SKM-1 treated with dmso at 0.1 percent for 144 hours (cell line): Measurements from ENCODE around the gene BSPRY.
"Not testable (repeated sequence)": the region's sequence is repeated elsewhere in the genome, so short reads cannot be mapped to it uniquely, and the experiment has no call there.

Experiments
- DNase-seq: peaks from one replicate; lab custom pipeline; 2025; ENCODE audit not compliant: unreplicated experiment; lab: John Stamatoyannopoulos, UW

BSPRY gene

DNA sequence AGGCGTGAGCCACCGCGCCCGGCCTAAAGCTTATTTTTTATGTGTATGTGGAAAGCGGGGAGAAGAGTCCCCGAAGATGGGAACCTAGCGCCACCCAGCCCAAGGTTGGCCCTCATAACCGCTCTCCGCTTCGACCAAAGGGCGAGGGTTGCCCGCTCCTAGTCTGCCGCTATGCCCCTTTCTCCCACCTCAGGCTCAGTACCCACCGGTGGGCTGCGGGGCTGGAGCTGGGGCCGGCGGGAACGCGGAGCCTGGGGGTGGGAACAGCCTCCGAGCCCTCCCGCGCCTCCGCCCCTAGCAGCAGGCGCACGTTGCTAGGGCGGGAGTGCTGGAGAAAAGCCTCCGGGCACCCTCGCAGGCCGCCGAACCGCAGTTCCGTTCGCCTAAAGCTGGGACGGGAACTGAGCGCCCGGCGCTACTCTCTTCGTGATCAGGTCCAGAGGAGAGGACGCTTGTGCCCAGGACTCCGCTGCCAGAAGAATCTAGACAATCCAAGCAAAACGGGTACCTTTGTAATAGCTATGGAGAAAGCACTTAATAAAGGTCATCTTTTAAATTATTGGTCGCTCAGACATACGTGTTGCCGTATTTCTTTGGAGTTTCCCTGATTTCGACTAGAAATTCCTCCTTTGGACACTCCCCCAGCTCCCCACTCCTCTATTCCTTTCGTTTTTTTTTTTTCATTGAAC lies 9.2 kb upstream of the BSPRY start, which contains the start of gene WDR31:
Gene WDR31, minus strand, starts transcription at position 265 of the 689 bp plus-strand sequence. CDS start 8,253 bp downstream, outside the sequence.
- peak; percentile 48 for DNase-seq

GRCh38 chr9:113341712-113342410 lies 7.5 kb upstream of the BSPRY start:
- DNase-seq = no peak

DNA sequence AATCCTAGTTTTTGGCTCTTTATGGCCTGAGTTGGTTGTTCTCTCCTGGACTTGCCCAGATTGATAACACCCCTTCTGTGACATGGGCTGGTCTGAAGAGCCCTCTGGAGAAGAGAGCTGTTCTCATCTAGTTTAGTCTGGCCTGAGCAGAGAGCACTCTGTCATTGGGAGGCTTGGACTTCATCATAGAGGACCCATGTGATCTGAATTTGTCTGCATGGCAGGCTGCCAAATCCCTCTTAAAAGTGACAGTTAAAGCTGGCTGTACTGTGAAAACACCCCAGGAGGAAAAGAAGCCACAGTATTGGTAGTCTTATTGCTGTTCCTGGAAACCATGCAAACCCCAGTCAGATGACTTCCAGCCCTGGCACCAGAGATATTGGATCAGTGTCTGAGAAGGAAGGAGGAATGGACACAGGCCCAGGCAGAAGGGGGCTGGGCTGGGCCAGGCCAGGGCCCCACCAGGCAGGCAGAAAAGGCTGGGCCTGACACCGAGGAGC lies 5.6 kb upstream of the BSPRY start:
- DNase-seq = no peak

DNA sequence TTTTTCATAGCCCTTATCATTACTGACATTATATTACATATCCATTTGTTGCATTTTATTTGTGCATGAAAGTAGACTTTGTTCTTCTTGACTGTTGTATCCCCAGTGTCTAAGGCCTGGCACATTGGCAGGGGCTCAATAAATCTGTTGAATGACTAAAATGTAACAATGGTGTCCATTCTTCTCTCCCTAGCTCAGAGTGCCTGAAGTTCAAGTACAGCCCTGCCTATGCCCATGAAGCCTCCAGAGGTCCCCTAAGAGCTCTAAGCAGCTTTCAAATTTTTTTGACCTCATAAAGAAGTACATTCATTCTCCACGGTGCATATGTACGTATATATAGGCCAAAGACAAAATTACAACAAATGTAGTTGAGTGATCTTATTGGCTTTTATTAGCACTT lies 4.2 kb upstream of the BSPRY start:
- DNase-seq = no peak

GRCh38 chr9:113345671-113346070 lies 3.7 kb upstream of the BSPRY start:
- DNase-seq = no peak

GRCh38 chr9:113348437-113348836 lies 904 bp upstream of the BSPRY start:
- no peak for DNase-seq

GRCh38 chr9:113349066-113349444 lies 286 bp upstream of the BSPRY start:
- DNase-seq = no peak

DNA sequence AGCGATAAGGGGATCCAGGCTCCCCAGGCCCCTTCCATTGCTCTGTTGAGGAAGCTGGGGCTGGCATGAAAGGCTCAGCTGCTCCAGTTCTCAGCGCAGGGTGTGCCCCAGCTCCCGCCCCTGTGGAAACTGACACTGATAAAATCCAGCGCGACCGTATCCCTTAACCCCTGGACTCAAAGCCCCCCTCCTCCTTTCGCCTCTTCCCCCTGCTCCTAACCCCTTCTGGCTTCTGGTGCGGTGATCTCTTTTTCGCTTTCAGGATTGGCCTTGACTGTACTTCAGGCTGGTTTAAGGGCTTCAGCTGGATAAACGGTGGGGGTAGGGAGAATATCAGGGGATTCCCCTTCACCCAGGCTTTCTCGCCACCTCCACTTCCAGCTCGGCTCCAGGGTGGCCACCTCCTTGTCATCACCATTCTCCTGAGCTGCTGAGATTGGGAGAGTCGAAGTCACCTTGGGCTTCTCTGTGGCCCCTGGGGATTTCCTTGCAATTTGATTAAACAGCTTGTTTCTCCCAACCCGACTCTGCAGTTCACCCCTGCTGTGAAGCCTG lies 843 bp downstream of the BSPRY start:
- no peak for DNase-seq

GRCh38 chr9:113350937-113351336 lies 1.6 kb downstream of the BSPRY start:
- DNase-seq = peak; percentile 32

DNA sequence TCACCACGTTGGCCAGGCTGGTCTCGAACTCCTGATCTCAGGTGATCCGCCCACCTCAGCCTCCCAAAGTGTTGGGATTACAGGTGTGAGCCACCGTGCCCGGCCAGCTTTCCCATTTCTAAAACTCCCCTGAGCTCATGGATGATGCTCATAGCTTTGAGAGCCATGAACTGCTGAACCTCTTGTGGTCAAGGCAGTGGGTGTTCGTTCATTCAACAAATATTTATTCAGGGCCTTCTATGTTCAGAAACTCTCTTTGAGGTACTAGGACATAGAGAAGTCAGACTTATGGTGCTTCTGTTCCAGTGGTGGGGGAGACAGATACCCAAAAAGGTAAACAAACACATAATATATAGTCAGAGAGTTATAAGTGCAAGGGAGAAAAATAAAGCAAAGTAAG lies 2.7 kb downstream of the BSPRY start:
- DNase-seq = no peak

GRCh38 chr9:113352411-113352810 lies 3.1 kb downstream of the BSPRY start:
- no peak for DNase-seq

DNA sequence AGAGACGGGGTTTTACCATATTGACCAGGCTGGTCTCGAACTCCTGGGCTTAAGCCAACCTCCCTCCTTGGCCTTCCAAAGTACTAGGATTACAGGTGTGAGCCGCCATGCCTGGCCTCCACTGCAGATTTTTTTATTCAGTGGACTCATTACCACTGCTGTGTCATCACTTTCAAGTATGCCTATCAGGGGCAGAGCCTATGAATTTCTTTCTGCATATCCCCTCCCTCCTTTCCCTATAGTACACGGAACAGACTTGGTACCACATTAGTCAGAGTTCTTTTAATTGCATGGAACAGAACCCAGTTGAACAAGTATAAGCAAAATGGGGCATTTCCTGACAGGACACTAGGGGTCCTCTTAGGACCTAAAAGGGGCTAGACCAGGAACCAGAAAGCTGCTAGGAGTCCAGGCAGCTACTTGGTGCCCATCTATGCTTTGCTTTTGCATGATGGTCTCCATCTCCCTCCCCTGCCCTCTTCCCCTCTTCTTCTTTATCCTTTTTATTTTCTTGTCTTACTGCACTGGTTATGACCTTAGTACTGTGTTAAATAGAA lies 5.8 kb downstream of the BSPRY start:
- DNase-seq = no peak

DNA sequence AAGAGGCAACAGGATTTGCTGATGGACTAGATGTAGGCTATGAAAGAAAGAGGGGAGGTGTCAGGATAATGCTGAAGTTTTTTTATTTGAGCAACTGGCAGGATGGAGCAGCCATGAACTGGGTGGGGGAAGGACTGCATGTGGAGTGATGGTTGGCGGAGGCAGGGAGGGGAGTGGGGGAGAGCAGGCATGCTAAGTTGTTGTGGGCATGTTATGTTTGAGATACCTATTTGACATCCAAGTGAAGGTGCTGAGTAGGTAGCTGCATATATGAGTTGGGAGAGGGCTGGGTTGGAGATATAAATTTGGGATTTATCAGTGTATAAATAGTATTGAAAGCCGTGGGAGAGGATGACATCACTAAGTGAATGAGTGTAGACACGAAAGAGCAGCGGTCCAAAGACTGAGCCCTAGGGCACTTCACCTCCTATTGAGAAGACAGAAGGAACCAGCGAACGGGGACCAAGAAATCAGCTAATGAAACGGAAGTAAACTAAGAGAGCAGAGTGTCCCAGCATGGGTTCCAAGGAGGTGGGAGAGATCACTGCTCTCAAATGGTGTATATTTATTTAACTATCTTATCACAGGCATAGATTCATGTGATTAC lies 7.4 kb downstream of the BSPRY start:
- DNase-seq = no peak

- no peak for DNase-seq
Measured at GRCh38 chr9:113359385-113359784, 10.0 kb downstream of the BSPRY start.

DNA sequence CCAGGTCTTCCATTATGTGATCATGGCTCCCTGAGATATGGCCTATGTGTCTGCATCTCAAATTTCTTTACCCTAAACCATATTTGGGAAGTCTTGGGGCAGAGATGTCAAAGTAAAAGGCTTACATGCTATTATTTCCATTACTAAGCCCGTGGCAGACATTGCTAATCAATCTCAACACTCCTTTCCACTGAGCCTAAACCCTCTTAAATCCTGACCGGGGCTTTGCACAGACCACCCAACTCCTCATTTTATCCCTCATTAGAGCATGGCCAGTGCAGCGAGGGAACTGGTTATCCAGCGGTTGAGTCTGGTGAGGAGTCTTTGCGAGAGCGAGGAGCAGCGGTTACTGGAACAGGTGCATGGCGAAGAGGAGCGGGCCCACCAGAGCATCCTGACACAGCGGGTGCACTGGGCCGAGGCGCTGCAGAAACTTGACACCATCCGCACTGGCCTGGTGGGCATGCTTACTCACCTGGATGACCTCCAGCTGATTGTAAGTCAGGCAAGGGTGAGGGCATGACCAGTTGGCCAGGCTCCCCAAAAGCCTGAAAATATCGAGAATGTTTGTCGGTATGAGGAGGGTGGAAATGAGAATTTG lies 11.0 kb downstream of the BSPRY start:
- DNase-seq = no peak

GRCh38 chr9:113361304-113362018 lies 12.1 kb downstream of the BSPRY start:
- no peak for DNase-seq

DNA sequence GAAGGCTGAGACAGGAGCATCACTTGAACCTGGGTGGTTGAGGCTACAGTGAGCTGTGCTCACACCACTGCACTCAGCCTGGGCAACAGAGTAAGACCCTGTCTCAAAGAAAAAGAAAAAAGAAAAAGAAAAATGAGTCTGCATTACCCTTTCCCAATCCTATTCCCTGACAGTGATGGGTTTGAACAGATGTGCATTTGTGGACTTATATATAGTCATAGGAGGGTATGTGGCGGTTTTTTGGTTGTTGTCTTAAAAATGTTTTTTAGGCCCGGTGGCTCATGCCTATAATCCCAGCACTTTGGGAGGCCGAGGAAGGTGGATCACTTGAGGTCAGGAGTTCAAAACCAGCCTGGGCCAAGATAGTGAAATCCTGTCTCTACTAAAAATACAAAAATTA lies 14.0 kb downstream of the BSPRY start:
- no peak for DNase-seq

- DNase-seq = no peak
Measured at GRCh38 chr9:113364951-113365350, 15.6 kb downstream of the BSPRY start.

GRCh38 chr9:113365652-113366051 lies 16.3 kb downstream of the BSPRY start:
- DNase-seq = not testable (repeated sequence)

- DNase-seq = no peak
Measured at GRCh38 chr9:113368348-113368981, 19.1 kb downstream of the BSPRY start.
